ENCODE measurements around the gene GREB1.

GREB1 gene

GRCh38 chr2:11597538-11598225, 63.8 kb downstream of the GREB1 start:
- DNase-seq = no peak

GRCh38 chr2:11598228-11598731, 64.4 kb downstream of the GREB1 start:
- no peak for DNase-seq

GRCh38 chr2:11602563-11603204, 68.8 kb downstream of the GREB1 start:
- DNase-seq = no peak

- no peak for DNase-seq
These were observed 76.9 kb downstream of the GREB1 start for GRCh38 chr2:11610624-11611242.

- DNase-seq = no peak
These were observed 77.4 kb downstream of the GREB1 start for GRCh38 chr2:11611251-11611650.

- peak in 1 of 56 donors; percentile 4 for DNase-seq
These were observed 78.8 kb downstream of the GREB1 start for GRCh38 chr2:11612553-11613215.

GRCh38 chr2:11613297-11613696, 79.5 kb downstream of the GREB1 start:
- DNase-seq = no peak

- no peak for DNase-seq
These were observed 81.4 kb downstream of the GREB1 start for GRCh38 chr2:11615209-11615608.

- DNase-seq = no peak
These were observed 82.3 kb downstream of the GREB1 start for GRCh38 chr2:11616097-11616687.

GRCh38 chr2:11616851-11617415, 83.1 kb downstream of the GREB1 start:
- no peak for DNase-seq

- DNase-seq = no peak
These were observed 83.7 kb downstream of the GREB1 start for GRCh38 chr2:11617527-11617926.

GRCh38 chr2:11617984-11618707, 84.3 kb downstream of the GREB1 start:
- no peak for DNase-seq

- DNase-seq = no peak
These were observed 84.8 kb downstream of the GREB1 start for GRCh38 chr2:11618708-11619062.

- DNase-seq = peak in 6 of 56 donors; percentile 9 to 29 (median 16)
These were observed 87.6 kb downstream of the GREB1 start for GRCh38 chr2:11621410-11621809.

GRCh38 chr2:11622611-11623010, 88.8 kb downstream of the GREB1 start:
- DNase-seq = no peak

GRCh38 chr2:11624893-11625292, 91.0 kb downstream of the GREB1 start:
- DNase-seq = no peak

GRCh38 chr2:11625671-11626070, 91.8 kb downstream of the GREB1 start:
- no peak for DNase-seq

GRCh38 chr2:11628675-11629074, 94.8 kb downstream of the GREB1 start:
- DNase-seq = no peak

GRCh38 chr2:11629215-11629614, 95.4 kb downstream of the GREB1 start:
- DNase-seq = no peak

GRCh38 chr2:11629851-11630250, 96.0 kb downstream of the GREB1 start:
- DNase-seq = no peak

GRCh38 chr2:11630855-11631254, 97.0 kb downstream of the GREB1 start:
- no peak for DNase-seq
